ENCODE data around the gene METTL25. TPM values are rescaled to one million over a fixed set of nuclear protein-coding genes. Genes with fewer than 3 reads are reported as not detected.

METTL25 gene
- total and polyA plus RNA-seq, 10 of the 15 experiments (the other 5 are each of a cell fraction or from before 2014, with no cell fraction given) = 5.6 to 11.3 (median 8.0) TPM

GRCh38 chr12:82408844-82409243 is 50.5 kb downstream of the METTL25 start (continued):
- TF ChIP-seq RELB (IDR thresholded peaks at IDR 0.05; ENCODE audit: low read depth) (no peak), MXI1 (IDR thresholded peaks at IDR 0.05; ENCODE audit: low read depth, low read length) (no peak), MTA2 (IDR thresholded peaks at IDR 0.05; ENCODE audit: low read depth) (no peak), HDAC2 (IDR thresholded peaks at IDR 0.05) (no peak), CEBPB (IDR thresholded peaks at IDR 0.05; ENCODE audit: borderline replicate concordance in 1 of 2, low read depth in 2 of 2, low read length in 2 of 2) (no peak)

GRCh38 chr12:82411546-82412230 is 53.4 kb downstream of the METTL25 start:
- no peak for FAIRE-seq
- no peak overlapping the region for H3K4me3 ChIP-seq
- no peaks in the 10 kb centered on the region for H3K36me3 ChIP-seq (ENCODE audit: control insufficient read depth in 2 of 2, insufficient read depth in 2 of 2, low read length in 1 of 2)
- H3K4me1 ChIP-seq (ENCODE audit: control insufficient read depth, insufficient read depth, low read length) = no peaks in the 10 kb centered on the region
- ChIA-PET SMC1A (ENCODE audit: uncharacterized antibody, unreplicated experiment) (interaction anchor here (1.4 to 1.5 kb wide), 2 partner anchors 22 to 31 kb away, joined by 3 to 4 read pairs; no protein-coding TSS in a partner anchor), RAD21 (ENCODE audit: unreplicated experiment) (no interaction called here), CTCF (interaction anchor here (0.8 to 1.5 kb wide), 4 partner anchors 13 to 53 kb away, joined by 3 read pairs; partner anchors contain the start of genes CCDC59 and METTL25), POLR2A (no interaction called here)
- 86% methylated on average over 4 of the region's 4 CpGs for WGBS (ENCODE audit: insufficient coverage, insufficient replicate concordance, low lambda C conversion rate, missing lambda C conversion rate)
- no peaks in the 10 kb centered on the region for H3K79me2 ChIP-seq (ENCODE audit: control insufficient read depth, insufficient read depth, low read length)
- intact Hi-C loops (cut with micrococcal nuclease; ENCODE audit: unreplicated experiment) (no loop called here), in situ Hi-C loops (cut with MboI) (no loop called here)
- DNase-seq (ENCODE audit: low read depth, low spot score) = no peak
- H3K9ac ChIP-seq (ENCODE audit: control insufficient read depth, insufficient read depth, low read length) = no peak overlapping the region
- ATAC-seq = no peak
- no peaks in the 10 kb centered on the region for H4K20me1 ChIP-seq (ENCODE audit: control insufficient read depth, insufficient read depth)
- H2AFZ ChIP-seq (ENCODE audit: control insufficient read depth, low read depth, low read length) = no peak overlapping the region
- TF ChIP-seq REST (IDR thresholded peaks at IDR 0.05; ENCODE audit: low read depth, low read length) = no peak
- no peak for TF ChIP-seq POLR2AphosphoS2 (IDR thresholded peaks at IDR 0.05; ENCODE audit: low read depth, low read length)
- TF ChIP-seq CBX5 (IDR thresholded peaks at IDR 0.05; ENCODE audit: low read depth) = no peak
- TF ChIP-seq CHD2 (IDR thresholded peaks at IDR 0.05; ENCODE audit: borderline replicate concordance, low read depth, low read length) = no peak
- TF ChIP-seq BCL11A (IDR thresholded peaks at IDR 0.05; ENCODE audit: low read depth, low read length) = no peak
- H3K9me3 ChIP-seq (replicated peaks; ENCODE audit: control insufficient read depth, insufficient read depth, low read length) = no peaks in the 10 kb centered on the region
- BruUV-seq (replicated peaks) = no TSS peak
- no peak overlapping the region for H3K27ac ChIP-seq (ENCODE audit: control insufficient read depth, insufficient read depth)
- H3K4me2 ChIP-seq (ENCODE audit: control insufficient read depth, insufficient read depth) = no peak overlapping the region
- H3K27me3 ChIP-seq (replicated peaks in 1 of 2; ENCODE audit: control insufficient read depth in 2 of 2, insufficient read depth in 2 of 2, low read length in 1 of 2) = no peaks in the 10 kb centered on the region

Measured in GM12878 (cell line).